SIG-M5 treated with dmso at 0.1 percent for 504 hours (cell line): ENCODE data around the gene KCNH3.
A peak's percentile ranks its signal among the peaks of the same experiment; 100 is the strongest.

ENCODE experiments used
- DNase-seq: peaks from one replicate; lab custom pipeline; 2025; ENCODE audit not compliant: unreplicated experiment; lab: John Stamatoyannopoulos, UW

Gene KCNH3

DNA sequence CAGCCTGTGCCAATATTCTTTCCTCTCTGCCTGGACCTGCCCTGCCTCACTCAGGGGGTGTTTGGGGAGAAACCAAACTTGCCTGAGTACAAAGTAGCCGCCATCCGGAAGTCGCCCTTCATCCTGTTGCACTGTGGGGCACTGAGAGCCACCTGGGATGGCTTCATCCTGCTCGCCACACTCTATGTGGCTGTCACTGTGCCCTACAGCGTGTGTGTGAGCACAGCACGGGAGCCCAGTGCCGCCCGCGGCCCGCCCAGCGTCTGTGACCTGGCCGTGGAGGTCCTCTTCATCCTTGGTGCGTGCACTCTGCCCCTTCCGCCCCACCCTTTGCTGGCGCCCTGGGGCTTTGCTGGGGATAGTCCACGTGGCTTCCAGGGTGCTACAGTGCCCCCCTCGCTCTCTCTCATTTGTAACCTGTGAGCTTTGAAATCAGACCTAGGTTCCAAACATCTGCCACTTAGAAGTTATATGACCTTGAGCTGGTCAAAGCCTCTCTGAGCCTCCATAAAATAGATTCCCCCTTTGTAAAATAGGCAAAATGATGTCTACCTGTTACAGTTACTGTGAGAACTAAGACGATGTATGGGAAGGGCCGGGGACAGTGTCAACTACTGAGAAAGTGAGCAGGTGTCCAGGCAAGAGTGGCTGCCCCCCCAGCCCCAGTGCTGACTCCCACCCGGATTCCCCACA, 4.5 kb downstream of the KCNH3 start:
- DNase-seq, result no peak

DNA sequence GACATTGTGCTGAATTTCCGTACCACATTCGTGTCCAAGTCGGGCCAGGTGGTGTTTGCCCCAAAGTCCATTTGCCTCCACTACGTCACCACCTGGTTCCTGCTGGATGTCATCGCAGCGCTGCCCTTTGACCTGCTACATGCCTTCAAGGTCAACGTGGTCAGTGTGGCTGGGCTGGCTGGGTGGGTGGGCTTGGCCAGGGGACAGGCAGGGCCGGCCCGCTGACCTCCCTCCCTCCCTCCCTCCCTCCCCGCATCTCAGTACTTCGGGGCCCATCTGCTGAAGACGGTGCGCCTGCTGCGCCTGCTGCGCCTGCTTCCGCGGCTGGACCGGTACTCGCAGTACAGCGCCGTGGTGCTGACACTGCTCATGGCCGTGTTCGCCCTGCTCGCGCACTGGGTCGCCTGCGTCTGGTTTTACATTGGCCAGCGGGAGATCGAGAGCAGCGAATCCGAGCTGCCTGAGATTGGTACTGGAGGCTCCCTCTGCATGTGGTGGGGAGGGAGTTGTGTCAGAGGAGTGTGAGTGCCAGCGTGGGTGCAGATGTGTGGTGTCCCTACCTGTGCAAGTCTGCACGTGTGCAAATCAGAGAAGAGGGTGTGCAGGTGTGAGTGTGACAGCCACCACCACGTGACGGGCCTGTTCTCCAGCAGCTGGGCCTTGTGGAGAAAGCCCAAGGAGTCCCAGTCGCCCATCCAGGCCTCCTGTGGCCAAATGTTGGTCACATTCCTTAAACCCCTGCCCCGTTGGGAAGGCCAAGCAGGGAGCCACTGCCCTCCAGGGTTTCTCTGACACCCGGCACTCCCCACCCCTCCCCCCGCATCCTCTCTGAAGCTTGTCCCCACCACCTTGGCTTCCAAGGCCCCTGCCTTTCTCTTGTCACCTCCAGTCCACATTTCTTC, 5.3 kb downstream of the KCNH3 start:
- DNase-seq, result no peak

DNA sequence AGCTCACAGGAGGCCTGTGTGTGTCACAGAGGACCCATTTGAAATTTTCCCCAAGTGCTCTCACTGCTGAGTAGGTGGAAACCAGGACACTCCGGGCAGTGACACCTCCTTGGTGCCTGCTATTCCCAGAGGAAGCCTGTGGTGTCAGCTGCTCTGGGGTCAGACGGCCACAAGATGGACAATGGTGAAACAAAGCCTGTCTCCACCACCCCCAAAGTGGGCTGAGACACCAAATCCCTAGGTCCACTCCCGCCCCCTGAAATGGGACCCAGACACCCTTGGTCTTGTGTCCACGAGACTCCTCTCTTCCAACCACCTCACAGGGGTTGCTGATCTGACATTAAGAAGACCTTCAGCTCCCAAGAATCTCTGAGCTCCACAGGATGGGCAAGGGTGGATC, 7.0 kb downstream of the KCNH3 start:
- DNase-seq, result no peak

DNA sequence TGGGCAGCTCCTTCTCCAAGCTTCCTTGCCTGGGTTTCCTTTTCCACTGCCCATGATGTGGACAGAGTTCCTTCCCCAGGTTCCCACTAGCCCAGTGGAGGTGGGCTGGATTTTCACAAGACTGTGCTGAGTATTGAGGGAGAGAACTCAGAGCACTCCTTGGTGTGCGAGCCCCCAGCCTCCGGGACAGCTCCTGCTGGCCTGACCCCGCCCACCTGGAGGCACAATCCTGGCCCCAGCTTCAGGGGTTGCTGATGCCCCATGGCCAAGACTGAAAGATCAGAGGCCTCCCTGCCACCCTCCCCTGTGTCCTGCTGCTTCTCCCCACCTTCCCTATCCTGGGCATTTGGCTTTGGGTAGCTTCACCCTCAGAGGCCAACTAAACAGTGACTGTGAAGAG, 7.7 kb downstream of the KCNH3 start:
- DNase-seq, result no peak

DNA sequence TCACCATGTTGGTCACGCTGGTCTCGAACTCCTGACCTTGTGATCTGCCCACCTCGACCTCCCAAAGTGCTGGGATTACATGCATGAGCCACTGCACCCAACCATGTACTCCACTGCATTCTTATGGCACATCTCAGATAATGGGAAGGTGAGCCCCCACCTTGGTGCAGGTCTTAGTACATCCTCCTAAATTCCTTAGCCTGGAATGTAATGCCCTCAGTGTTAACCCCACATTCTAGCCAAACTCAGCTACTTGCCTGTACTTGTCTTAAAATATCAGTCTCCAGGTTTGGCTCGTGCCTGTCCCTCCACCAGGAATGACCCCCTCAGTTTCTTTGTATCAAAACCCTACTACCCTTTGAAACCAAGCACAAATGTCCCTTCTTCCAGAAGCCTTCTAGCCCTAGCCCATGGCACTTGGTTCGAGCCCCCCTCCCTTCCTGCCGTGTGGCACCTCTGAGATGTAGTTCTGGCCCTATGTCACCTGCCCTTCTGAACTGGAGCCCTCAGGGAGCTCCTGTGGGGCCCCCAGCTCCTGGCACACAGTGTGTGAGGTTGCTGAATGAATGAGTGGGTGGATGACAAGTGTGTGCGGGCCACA, 8.4 kb downstream of the KCNH3 start:
- DNase-seq, result no peak

DNA sequence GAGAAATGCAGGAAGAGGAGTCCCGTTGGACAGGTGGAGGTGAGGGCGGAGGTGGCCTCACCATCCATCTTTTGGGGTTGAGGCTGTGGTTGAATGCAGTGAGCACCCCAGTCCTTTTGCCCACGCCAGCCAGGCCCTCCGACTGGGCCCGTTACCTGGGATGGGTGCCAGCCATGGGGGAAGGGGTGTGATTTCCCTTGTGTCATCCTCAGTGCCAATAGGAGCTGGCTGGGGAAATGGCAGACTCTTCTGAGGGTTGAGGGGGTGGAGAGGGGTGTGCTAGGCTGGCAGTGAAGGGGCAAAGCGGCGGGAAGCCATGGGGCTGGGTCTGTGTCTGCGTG, 9.6 kb downstream of the KCNH3 start:
- DNase-seq, result no peak

DNA sequence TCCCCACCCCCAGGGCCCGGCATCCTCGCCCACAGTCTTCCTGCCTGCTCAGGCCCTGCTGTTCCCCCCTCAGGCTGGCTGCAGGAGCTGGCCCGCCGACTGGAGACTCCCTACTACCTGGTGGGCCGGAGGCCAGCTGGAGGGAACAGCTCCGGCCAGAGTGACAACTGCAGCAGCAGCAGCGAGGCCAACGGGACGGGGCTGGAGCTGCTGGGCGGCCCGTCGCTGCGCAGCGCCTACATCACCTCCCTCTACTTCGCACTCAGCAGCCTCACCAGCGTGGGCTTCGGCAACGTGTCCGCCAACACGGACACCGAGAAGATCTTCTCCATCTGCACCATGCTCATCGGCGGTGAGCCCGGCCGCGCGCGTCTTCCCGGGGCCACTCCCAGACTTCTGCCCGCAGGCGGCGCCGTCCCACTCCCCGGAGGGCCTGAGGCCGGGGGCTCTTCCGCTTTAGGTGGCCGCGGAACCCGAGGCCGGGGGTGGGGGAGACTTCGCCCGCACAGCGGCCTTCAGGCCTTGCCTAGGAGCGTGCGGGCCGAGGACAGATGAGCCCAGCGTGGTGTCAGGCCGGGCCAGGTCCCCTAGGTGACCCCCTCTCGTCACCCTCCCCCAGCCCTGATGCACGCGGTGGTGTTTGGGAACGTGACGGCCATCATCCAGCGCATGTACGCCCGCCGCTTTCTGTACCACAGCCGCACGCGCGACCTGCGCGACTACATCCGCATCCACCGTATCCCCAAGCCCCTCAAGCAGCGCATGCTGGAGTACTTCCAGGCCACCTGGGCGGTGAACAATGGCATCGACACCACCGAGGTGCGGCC, 10.2 kb downstream of the KCNH3 start:
- no peak for DNase-seq

DNA sequence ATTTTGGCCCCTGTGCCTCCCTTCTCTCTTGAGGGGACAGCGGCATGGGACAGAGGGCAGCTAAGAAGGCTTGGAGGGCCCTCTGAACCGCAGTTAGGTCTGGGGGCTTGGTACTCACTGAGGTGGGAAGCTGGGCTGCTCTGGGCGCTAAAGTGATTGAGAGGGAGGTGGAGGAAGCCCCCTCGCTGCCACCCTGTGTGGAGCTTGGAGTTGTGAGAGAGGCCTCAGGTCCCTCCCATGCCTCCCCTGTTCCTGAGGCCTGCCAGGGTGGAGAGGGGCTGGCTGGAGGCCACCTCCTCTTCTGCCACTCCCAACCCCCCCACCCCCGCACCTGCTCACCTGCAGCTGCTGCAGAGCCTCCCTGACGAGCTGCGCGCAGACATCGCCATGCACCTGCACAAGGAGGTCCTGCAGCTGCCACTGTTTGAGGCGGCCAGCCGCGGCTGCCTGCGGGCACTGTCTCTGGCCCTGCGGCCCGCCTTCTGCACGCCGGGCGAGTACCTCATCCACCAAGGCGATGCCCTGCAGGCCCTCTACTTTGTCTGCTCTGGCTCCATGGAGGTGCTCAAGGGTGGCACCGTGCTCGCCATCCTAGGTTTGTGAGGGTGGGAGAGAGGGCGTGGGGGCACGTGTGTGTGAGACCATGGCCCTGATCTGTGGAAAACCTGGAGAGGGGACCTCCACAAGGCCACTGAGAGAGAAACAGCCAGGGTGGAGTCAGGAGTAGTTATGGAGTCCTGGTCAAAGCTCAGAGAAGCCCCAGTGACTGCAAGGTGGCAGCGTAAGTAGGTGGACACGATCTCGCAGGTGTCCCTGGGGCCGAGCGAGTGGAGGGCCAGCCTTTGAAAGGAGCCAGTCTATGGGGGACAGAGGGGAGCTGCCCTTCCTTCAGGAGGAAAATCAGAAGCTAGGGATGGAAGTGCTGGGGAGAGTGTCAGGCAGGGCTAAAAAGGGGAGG, 11.2 kb downstream of the KCNH3 start:
- DNase-seq, result no peak

DNA sequence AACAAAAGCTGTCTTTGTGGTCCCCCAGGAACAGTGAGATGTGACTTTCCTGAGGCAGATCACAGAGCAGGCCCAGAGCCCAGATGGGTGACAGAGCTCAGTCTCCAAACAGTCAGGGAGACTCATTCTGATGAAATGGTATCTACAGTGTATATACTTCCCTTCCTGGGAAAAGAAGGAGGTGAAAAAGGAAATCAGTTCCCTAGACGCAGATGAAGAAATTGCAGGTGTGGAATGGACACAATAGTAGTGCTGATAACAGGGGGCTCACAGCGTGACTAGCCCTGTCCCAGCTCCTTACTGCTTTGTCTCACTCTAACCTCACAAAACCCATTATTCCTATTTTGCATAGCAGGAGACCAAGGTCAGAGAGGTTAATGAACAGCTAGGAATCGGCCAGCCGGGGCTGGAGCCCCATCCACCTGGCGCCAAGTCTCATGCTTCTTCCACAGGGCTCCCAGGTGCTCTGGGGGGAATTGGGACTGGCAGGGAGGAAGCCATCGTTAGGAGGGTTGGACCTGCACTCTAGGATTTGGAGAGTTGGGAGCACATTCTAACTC, 11.9 kb downstream of the KCNH3 start:
- DNase-seq, result no peak

DNA sequence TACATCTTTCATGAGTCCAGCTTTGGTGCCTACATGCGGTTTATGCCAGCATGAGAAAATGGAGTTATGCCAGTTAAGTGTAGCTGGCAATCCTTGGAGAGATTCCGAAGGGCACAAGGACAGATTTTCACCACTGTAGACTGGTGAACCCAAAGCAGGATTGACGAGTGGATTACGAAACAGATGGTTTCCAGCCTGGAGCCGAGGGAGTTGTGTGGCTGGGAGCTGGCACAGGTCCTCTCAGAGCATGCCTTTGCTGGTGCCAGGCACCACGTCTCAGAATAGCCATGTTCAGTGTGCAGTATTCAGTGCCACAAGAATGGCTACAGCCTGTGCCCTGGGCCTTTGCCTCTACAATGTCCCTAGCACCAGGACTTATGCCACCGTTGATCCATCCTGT, 13.2 kb downstream of the KCNH3 start:
- no peak for DNase-seq

DNA sequence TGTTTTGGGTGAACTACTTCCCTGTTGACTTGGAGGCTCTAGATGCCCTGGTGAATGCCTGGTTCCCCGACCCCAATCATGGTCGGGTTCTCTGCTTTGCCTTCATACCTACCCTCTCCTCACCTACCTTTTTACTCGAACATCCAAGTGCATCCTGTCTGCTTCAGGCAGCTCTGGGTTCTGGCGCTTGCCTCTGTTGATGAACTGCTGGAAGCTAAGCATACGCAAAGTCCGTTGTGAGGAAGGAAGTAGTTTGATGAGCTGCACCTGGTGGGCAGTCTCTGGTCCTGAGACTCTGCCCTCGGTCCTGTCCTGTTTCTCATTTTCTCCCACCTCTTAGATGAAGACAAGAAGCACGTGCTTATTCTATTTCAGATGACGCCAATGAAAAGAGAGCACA, 13.6 kb downstream of the KCNH3 start:
- DNase-seq, result no peak

DNA sequence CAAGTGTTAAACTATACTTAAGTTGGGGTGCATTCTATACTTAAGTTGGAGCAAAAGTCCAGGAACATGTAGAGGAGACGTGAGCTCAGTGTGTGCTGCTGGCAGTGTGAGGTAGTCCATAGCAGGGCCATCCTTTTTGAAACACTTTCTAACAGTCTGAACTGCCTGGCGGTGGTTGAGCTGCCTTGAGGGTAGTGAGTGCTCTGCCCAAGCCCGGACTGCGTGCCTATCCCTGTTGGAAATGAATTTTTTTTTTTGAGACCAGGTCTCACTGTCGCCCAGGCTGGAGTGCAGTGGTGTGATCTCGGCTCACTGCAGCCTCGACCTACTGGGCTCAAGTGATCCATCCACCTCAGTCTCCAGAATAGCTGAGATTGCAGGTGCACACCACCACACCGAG, 14.1 kb downstream of the KCNH3 start:
- no peak for DNase-seq

DNA sequence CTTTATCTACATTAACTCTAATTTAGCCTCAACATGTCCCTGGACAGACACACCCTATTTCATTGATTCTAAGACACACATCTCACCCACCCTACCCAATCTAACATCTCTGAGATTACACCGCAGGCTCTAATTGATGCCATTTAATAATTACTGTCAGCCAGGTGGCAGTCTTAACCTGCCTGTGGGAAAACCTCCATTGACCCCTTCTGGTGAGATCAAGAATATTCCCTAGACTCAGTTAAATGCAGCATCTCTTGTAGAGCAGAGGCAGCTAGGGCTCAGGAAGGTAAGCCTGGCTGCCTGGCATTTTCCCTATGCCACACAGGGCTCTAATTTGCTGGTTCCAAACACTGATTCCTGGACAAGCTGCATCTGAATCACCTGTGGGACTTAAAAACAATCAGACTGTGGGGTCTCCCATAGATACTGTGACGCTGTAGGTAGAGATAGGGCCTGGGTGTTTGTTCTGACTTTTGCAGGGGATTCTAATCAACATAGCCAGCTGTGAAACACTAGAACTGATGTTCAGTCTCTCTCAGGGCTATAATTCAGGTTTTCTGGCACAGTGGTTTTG, 14.8 kb downstream of the KCNH3 start:
- DNase-seq, result peak; percentile 27

DNA sequence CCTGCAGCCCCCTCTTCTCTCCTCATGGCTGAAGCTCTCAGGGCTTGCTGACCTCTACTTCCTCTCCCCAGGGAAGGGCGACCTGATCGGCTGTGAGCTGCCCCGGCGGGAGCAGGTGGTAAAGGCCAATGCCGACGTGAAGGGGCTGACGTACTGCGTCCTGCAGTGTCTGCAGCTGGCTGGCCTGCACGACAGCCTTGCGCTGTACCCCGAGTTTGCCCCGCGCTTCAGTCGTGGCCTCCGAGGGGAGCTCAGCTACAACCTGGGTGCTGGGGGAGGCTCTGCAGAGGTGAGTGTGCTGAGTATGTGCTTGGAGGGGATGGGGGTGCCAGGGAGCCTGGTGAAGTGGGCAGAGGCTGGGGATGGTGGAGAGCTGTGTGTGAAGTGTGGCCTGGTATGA, 15.4 kb downstream of the KCNH3 start:
- DNase-seq, result no peak

DNA sequence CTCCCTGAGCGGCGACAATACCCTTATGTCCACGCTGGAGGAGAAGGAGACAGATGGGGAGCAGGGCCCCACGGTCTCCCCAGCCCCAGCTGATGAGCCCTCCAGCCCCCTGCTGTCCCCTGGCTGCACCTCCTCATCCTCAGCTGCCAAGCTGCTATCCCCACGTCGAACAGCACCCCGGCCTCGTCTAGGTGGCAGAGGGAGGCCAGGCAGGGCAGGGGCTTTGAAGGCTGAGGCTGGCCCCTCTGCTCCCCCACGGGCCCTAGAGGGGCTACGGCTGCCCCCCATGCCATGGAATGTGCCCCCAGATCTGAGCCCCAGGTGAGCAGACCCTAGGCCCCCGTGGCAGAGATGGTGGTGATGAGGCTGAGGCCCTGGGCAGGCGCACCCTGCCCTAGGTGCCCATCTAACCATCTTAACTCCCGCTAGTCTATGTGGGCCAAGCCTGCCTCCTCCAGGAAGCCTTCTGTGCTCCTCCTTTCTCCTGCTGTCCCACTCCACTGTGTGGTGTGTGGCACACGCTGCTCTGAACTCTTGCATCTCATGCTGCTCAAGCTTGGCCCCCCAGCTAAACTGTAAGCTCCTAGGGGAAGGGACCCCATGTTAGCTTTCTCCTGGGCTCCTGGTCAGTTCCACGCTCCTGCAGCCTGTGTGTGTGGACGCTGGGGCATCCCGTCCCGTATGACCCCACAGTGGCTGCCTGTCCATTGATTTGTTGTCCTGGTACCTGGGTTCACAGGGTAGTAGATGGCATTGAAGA, 17.0 kb downstream of the KCNH3 start:
- DNase-seq, result no peak

DNA sequence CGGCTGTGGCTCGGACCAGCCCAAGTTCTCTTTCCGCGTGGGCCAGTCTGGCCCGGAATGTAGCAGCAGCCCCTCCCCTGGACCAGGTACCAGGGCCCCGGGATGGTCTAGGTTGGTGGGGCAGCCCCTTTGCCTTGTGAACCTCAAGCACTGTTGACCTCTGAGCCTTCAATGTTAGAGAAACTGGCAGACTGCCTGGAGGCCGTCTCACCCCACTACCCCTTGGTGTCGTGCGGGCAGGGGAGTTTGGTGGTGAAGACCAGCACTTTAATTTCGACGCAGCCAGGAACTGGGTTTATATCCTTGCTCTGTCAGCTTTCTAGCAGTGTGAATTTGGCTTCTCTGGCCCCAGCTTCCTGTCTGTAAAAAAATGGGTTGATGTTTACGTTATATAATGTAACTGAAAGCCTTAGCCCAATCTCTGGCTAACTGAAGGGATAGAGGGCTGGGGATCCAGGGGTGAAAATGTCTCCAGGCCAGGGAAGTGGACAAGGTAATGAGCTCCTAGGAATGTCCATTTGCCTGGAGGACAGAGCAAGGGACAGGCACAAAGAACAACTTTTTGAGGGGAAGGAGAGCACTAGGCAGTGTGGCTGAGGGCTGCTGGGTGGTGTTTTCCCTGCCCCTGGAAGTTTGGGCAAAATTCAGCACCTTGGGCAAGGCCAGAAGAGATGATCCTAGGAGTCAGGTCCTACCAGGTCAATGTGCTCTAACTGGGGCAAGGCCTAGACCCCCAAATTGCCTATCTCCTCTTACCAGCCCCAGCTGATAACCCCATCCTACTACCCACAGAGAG, 17.8 kb downstream of the KCNH3 start:
- no peak for DNase-seq

DNA sequence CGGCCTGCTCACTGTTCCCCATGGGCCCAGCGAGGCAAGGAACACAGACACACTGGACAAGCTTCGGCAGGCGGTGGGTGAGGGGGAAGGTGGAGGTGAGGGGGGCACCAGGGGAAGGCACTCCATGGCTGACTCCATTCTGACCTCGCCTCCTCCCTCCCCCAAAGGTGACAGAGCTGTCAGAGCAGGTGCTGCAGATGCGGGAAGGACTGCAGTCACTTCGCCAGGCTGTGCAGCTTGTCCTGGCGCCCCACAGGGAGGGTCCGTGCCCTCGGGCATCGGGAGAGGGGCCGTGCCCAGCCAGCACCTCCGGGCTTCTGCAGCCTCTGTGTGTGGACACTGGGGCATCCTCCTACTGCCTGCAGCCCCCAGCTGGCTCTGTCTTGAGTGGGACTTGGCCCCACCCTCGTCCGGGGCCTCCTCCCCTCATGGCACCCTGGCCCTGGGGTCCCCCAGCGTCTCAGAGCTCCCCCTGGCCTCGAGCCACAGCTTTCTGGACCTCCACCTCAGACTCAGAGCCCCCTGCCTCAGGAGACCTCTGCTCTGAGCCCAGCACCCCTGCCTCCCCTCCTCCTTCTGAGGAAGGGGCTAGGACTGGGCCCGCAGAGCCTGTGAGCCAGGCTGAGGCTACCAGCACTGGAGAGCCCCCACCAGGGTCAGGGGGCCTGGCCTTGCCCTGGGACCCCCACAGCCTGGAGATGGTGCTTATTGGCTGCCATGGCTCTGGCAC, 18.5 kb downstream of the KCNH3 start:
- no peak for DNase-seq

DNA sequence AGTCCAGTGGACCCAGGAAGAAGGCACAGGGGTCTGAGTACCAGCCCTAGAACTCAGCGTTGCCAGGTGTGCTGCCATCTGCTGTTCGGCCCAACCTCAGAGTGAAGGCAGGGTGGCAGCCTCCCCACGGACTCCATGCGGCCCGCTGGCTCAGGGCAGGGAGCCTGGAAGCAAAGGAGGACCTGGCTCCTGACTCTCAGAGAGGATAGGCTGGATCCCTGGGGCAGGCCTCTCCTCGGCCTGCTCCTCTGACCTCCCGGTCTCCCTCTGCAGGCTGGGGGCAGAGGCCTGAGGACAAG, 19.0 kb downstream of the KCNH3 start:
- no peak for DNase-seq
